Measurements from ENCODE around the gene SGSM1.

Gene SGSM1

GRCh38 chr22:24871611-24872205, 65.7 kb downstream of the SGSM1 start:
- in situ Hi-C loops (cut with HindIII; ENCODE audit: low sequenced_read_pairs), result no loop called here
- TF ChIP-seq CTCF (IDR thresholded peaks at IDR 0.05; ENCODE audit: low read depth, low read length), result no peak
- no peak overlapping the region for H3K4me3 ChIP-seq (ENCODE audit: low read depth, low read length)
- DNase-seq (ENCODE audit: low read depth, low spot score), result no peak

- DNase-seq (ENCODE audit: low read depth, low spot score), result no peak
- TF ChIP-seq CTCF (IDR thresholded peaks at IDR 0.05; ENCODE audit: low read depth, low read length), result no peak
- H3K4me3 ChIP-seq (ENCODE audit: low read depth, low read length), result no peak overlapping the region
- in situ Hi-C loops (cut with HindIII; ENCODE audit: low sequenced_read_pairs), result no loop called here
Measured at GRCh38 chr22:24873226-24873625, 67.2 kb downstream of the SGSM1 start.

- in situ Hi-C loops (cut with HindIII; ENCODE audit: low sequenced_read_pairs), result no loop called here
- no peak for DNase-seq (ENCODE audit: low read depth, low spot score)
- no peak for TF ChIP-seq CTCF (IDR thresholded peaks at IDR 0.05; ENCODE audit: low read depth, low read length)
Measured at GRCh38 chr22:24875862-24876506, 70.0 kb downstream of the SGSM1 start.

GRCh38 chr22:24876700-24877099, 70.7 kb downstream of the SGSM1 start:
- in situ Hi-C loops (cut with HindIII; ENCODE audit: low sequenced_read_pairs), result no loop called here
- no peak for TF ChIP-seq CTCF (IDR thresholded peaks at IDR 0.05; ENCODE audit: low read depth, low read length)
- no peak overlapping the region for H3K4me3 ChIP-seq (ENCODE audit: low read depth, low read length)
- DNase-seq (ENCODE audit: low read depth, low spot score), result no peak

More at GRCh38 chr22:24875862-24876506, 70.0 kb downstream of the SGSM1 start:
- H3K4me3 ChIP-seq (ENCODE audit: low read depth, low read length), result no peak overlapping the region

- no peak overlapping the region for H3K4me3 ChIP-seq (ENCODE audit: low read depth, low read length)
- in situ Hi-C loops (cut with HindIII; ENCODE audit: low sequenced_read_pairs), result no loop called here
- no peak for TF ChIP-seq CTCF (IDR thresholded peaks at IDR 0.05; ENCODE audit: low read depth, low read length)
- no peak for DNase-seq (ENCODE audit: low read depth, low spot score)
Measured at GRCh38 chr22:24878969-24879368, 73.0 kb downstream of the SGSM1 start.

GRCh38 chr22:24883432-24883831, 77.4 kb downstream of the SGSM1 start:
- in situ Hi-C loops (cut with HindIII; ENCODE audit: low sequenced_read_pairs), result no loop called here
- no peak for TF ChIP-seq CTCF (IDR thresholded peaks at IDR 0.05; ENCODE audit: low read depth, low read length)
- no peak for DNase-seq (ENCODE audit: low read depth, low spot score)
- no peak overlapping the region for H3K4me3 ChIP-seq (ENCODE audit: low read depth, low read length)

Measured in astrocyte of the spinal cord (primary cell).